SKM-1 (cell line): ENCODE measurements around the gene NKD1.

Experiments
- DNase-seq: peaks from one replicate; lab custom pipeline; 2025; ENCODE audit not compliant: unreplicated experiment; lab: John Stamatoyannopoulos, UW

The NKD1 gene

DNA sequence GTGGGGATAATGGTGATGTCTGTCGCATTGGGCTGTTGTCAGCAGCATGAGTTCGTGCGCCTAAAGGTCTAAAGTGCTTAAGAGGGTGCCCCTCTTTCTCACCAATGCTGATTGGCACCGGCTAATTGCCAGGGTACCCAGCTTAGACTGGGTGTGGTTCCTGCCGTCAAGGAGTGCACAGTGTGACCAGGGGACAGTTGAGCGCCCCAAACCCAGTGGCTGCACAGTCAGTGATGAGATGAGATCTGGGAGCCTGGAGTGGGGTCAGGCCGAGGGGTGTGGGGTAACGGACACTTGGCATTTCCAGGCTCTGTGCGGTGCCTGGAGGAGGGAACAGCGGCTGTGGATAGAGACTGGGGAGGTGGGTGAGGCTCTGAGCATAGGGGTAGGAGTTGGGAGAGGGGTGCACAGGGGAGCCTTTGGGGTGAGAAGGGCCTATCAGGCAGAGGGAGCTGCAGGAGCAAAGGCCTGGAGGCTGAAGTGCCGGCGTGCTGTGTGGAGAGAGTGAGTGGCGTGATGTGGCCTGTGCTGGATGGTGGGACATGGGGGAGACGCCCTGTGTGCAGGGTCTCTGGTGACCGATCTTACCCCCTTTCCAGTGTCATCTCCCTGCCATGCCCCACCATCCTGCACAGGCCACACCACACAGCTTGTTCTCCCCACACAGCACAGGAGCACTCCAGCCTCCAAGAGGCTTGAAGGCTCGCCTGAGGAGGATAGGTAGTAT lies 74.6 kb downstream of the NKD1 start:
- DNase-seq = no peak

DNA sequence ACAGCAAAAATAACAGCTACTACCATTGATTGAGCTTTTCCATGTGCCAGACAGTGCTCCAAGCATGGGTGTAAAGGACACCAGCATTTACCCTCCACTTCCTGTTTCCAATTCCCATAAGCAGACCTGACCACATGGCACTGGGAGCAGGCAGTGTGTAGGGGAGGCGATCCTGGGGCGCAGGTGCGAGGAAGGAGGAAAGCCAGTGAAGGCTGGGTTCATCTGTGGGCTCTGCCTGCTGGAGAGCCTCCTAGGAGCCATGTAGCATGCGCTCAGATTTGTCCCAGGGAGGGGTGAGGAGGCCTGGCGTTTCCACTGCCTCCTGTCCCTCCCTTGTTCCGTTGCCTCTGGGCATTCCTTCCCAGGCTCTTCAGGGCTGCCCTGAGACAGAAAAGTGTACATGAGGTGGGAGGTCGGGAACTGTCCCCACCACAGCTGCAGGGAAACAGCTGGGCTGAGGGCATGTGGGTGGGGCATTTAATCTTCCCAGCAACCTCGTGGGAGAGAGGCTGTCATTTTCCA lies 76.3 kb downstream of the NKD1 start:
- no peak for DNase-seq

DNA sequence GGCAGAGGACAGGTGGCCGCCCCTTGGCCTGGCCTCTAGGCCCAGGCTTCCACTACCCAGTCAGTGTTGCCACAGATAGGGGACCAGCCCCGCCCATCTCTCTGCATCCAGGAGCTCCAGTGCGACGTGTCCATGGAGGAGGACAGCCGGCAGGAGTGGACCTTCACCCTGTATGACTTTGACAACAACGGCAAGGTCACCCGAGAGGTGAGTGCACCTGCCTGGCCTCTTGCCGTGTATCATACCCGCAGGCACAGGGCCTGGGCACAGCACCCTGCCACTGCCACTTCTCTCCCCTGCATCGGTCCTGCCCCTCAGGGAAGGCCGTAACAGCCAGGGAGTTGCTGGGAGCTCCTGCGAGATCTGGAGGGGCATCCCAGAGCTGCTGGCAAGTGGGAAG lies 77.2 kb downstream of the NKD1 start:
- no peak for DNase-seq

DNA sequence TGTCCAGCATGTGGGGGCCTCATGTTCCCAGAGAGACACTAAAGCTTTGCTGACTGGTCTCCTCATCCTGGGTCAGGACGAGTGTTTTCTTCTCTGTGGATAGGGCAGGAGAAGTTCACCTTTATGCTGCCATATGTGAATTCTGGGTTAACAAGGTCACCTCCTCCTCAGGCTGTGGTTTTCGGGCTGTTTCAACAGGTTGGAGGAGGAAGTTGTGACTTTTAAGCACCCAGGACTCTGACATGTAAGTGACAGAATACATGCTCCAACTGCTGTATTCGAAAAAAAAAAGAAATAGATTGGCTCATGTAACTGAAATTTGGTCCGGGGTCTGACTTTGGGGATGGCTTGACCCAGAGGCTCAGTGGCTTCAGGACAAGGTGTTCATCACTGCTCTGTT lies 78.7 kb downstream of the NKD1 start:
- DNase-seq = peak; percentile 51

DNA sequence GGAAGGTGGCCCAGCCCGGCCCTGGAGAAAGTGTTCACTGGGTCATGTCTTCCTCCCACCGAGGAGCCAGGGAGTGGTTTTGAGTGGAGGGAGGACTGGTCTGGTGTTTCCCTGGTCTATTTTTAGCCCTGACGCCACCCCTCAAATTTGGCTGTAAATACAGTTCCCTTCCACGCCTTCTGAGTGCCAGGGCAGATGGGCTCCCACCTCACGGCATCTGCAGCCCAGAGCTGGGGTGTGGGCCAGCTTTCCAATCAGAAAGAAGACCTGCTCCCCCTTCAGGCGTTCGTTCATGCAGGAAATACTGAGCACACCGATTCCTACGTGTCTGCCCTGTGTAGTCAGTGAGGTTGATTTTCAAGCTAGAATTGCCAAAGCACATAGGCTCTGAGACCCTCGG lies 79.2 kb downstream of the NKD1 start:
- DNase-seq = no peak

DNA sequence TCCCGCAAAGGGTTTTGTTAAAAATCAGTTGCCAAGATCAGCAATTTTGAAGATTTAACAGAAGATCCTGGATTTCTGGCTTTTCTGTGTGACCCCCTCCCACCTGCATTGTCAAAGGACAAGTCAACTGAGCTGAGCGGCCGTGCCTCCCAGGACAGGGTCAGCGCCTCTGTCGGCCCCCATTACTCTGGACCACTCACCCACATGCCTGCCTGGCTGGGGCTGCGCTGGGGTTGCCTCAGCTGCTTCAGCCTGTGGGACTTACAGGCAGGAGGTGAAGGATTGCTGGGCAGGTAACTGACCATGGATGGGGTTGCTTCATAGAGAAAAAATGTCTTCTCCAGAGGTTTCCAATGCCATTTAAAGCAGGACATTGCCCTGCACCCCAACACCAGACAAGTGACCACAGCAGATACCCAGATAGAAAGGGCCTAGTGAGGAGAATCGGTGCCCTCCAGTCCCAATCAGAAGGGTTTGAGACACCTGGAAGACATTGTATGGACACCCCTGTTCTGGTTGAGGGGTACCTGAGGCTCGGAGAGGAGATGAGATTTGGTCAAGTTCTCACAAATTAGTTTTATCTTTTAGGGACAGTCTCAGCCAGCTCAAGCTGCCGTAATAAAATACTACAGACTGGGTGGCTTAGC lies 80.1 kb downstream of the NKD1 start:
- no peak for DNase-seq

DNA sequence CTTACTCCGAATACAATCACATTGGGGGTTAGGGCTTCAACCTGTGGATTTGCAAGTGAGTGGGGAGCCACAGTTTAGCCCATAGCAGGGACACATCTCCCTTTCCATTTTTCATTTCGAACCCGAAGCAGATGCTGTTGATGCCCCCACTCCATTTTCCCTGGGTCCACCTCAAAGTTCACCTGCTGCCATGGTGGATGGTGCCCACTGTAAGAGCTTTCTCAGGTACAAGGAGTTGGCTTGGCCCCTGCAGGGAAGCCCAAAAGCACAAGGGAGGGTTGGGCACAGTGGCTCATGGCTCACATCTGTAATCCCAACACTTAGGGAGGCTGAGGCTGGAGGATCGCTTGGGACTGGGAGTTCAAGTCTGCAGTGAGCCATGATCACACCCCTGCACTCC lies 81.1 kb downstream of the NKD1 start:
- no peak for DNase-seq

DNA sequence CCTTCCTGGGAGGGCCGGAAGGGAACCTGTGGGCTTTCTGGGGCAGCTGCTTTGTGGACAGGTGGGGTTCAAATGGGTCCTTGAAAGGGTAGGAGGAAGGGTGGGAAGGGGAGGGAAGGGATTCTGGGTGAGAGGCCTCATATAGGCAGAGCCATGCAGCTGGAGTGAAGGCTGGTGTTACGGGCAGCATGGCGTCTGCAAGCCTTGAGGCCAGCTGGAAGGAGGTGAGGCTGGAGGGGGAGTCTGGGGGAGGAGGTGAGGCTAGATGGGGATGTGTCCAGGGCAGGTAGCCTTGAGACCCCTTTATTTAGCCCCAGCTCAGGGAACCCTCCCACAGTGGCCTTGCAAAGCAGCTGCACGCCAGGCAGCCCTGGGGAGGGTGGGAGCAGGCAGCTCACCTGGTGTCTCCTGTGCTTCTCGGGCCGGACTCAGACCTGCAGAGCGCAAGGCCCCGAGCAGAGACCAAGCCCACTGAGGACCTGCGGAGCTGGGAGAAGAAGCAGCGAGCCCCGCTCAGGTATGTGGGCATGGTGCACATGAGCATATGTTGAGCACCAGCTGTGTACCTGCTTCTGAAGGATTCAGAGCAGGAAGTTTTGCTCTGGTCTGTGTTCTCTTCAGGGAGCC lies 82.3 kb downstream of the NKD1 start:
- no peak for DNase-seq

DNA sequence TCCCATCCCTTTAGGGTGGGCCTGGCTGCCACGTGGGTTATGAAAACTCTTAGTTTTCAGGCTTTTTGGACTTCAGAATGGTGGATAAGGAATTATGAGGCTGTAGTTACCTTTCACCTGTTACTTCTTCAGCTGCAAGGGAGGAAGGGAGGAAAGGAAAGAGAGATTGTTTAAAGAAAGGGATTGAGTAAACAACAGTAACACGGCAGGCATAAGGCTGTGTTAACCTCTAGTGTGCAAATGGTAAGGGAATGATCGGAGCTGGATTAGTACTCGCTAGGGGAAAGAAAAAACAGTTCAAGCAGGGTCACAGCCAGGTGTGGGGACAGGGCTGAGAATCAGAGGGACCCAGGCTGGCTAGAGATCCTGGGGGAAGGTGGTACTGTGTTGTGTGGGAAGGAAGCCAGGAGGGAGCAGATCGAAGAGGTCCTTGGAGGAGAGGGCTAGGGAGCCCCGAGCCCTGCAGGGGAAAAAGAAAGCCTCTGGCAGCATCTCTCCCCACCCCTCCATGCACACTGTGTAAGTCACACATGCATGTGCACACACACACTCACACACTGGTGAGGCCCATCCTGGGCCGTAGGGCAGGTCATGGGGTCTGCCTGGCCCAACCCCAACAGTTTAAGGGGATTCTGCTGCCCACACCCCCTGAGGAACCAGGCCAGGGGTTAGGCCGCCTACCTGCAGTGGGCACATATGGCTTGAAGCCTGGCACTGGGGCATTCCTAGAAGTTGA lies 83.2 kb downstream of the NKD1 start:
- no peak for DNase-seq

DNA sequence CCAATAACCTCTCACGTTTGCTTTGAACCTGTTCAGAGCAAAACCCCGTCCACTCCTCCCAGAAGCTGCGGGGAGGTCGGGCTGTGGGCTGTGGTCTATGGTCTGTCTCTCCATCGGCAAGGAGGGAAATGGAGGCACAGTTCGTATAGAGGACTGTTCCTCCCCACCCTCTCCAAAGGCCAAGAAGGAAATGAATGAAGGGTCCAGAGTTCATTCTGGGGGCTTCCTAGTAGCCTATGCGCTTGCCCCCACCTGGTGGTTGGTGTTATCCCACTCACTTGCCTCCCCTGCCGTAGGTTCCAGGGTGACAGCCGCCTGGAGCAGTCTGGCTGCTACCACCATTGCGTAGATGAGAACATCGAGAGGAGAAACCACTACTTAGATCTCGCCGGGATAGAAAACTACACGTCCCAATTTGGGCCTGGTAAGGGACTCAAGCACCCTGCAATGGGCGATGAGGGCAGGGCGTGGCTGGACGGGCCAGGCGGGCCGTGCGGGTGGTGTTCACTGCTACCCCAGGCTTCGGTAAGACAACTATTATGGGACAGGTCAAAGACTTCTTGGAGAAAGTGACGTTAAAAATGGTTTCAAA lies 83.9 kb downstream of the NKD1 start:
- no peak for DNase-seq

DNA sequence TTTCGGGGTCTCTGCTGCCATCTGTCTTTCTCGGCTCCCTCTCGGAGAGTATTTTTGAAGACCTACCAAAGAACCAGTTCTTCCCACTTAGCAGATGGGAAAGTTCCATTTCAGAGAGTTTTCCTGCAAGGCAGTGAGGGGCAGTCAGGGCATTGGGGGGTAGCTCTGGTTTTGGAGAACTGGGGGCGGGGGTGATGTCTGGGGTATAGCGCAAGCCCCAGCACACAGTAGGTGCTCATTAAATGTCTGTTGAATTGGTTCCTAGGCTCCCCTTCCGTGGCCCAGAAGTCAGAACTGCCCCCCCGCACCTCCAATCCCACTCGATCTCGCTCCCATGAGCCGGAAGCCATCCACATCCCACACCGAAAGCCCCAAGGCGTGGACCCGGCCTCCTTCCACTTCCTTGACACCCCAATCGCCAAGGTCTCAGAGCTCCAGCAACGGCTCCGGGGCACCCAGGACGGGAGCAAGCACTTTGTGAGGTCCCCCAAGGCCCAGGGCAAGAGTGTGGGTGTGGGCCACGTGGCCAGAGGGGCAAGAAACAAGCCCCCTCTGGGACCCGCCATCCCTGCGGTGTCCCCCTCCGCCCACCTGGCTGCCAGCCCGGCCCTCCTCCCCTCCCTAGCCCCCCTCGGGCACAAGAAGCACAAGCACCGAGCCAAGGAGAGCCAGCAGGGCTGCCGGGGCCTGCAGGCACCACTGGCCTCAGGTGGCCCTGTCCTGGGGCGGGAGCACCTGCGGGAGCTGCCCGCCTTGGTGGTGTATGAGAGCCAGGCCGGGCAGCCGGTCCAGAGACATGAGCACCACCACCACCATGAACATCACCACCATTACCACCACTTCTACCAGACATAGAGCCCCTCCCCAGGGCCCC lies 85.0 kb downstream of the NKD1 start:
- DNase-seq = no peak

DNA sequence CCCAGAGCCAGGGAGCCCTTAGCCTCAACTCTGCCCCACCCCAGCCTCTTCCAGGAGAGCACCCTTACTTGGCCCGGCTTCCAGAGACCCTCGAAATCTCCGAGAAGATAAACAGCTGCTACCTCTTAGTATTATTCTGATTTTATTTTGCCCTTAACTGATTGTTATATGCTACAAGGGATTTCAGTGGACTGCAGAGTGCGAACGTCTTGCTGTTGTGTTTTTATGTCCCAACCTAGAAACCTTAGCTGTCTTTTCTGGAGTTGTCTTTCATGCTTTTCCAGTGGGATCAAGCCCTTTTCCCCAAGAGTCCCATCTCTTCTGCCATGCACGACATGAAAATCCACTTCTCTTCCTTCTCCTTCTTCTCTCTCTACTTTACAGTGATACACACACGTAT lies 85.9 kb downstream of the NKD1 start:
- DNase-seq = no peak

DNA sequence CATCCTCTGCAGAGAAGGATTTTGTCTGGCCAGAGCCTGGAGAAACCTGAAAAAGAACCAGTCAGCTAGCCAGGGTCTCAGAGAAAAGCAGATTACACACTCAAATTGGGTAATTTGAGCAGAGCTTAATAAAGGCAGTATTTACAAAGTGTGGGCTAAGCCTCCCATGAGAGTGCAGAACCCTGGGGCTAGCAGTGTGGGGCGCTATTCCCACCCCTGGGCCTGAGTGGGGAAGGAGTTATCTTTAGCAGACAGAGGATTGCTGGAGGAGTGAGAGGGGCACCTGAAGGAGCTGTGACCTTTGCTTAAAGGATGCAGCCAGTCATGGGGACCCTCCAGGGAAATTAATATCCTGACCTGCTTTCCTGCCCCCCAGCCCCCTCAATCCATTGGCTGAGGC lies 86.8 kb downstream of the NKD1 start:
- DNase-seq = no peak

DNA sequence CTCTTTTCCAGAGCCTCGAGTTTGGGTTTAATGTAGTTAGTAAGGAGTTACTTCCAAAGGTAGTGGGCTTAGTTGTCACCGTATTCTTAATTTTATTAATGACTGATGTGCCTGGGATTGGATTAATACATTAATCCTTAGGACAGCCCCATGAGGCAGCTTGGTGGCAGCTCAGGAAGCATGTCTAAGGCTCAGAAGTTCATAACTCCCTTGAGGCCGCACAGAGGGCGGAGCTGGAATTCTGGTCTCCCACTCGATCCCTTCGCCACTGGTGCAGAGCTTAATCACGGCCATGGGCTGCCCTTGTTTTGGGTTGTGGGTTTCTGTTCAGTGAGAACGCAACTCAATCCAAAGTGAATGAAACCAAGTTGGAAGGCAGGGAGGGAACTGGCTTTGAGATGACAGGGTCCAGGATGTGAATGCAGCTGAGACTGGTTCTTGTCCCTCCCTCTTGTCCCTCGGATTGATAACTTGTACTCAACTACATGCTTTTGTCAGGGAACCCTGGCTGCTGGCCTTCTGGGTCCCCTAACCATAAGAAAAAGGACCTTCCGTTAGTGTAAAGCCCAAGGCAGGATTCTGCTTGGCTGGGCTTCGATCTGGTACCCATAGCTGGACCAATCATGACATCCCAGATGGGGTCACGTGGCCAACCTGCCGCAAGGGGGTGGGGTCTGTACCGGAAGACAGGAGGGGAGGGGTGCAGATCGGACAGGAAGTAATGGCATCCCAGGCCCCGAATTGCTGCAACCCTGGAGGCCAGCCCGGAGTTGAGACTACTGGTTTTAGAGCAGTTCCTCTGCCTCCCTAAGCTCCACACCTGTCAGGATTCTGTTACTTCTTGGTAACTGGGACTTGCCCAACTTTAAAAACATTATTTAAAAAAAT lies 87.6 kb downstream of the NKD1 start:
- peak; percentile 47 for DNase-seq

DNA sequence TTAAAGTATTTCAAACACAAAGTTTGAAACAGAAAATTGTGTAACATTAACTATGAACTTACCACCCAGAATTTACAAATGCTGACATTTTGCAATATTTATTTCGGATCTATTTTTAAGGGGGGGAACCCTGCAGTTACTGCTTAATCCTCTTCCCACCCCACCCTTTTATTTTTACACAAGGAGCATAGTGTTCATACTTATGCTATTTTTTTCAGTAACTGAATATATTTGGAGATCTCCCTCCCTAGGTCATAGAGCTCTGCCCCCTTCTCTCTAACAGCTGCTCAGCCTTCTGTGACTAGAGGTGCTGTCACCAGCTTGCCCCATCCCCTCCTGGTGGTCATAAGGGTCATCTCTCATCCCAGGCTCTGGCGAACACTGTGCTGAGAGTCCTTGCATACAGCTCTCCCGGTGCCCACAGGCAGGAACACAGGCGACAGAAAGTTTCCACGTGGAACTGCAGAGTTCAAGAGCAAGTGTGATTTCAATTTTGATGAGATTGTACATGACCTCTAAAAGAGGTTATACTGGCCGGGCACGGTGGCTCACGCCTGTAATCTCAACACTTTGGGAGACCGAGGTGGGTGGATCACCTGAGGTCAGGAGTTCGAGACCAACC lies 88.7 kb downstream of the NKD1 start:
- no peak for DNase-seq

DNA sequence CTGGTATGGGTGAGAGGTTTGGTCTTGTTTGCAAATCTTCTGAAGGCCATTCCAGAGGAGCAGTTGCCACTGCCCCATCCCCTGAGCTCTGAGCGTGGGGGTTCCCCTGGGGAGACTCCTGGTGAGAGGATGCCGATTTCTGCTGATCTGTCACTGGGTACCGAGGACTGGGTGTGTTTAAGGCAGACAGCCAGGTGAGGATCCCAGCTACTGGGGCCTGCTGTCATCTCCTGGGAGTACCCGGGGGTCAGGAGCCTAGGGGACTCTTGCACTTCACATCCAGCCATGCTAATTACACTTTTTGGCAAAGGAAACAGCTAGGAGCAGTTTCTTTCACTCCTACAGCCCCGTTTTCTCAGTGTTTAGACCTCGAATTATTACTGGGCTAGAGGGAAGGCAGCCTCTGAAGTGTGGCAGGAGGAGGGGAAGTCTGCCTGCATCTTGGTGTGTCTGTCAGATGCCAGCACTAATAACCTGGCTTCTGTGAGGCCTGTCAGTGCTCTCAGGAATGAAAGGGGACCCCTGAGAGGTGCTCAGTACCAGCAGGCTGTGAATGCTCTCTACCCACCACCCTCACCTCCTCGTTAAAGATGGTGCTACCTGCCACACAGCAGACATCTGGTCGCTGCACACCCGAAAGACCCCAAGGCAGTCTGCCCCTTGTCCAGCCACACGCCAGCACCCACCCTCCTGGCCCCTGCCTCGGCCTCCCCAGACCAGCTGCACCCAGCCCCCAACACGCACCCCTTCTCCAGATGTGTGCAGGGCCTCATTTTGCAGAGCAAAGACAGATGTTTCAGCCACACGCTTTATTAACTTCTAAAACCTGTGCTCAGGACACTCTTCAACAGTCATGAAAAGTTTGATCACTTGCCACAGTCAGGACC lies 89.8 kb downstream of the NKD1 start:
- no peak for DNase-seq

DNA sequence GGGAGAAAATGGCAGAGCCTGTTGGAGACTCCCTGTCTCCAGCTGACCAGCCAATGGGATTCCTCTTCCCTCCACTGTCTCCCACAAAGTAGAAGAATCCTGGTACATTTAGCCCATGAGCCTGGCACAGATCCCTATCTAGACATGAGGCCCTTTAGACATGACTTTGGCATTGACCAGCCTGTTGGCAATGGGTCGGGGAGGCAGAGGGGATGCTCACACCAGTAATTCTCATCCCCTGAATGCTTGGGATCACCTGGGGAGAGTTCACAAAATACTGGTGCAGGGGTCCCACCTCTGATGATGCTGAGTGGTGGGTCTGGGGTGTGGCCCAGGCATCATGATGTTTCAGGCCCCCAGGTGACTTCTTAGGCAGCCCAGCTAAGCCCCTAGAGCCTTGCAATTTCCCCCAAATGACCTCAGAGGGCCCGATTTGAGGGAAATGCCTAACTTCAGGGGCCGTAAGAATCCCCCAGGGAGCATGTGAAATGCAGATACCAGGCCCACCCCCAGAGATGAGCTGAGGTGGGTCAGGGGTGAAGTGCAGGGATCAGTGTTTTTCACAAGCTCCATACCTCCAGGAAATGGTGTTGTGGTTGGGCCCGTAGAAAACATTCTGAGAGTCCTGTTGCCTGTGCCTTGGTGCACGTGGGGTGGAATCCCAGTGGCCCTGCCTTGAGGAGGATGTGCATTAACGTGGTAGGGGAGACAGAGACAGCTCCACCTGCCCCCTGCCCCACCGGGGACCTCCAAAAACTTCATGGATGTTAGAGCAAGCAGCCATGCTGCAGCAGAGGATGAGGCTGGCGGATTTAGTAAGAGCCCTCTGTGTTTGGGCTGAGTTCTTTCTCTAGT lies 90.8 kb downstream of the NKD1 start:
- no peak for DNase-seq
